Mesothelial cell of epicardium (in vitro differentiated cells): ENCODE results near the gene ATP6V0E2. TPM values are rescaled to one million over a fixed set of nuclear protein-coding genes. Genes with fewer than 3 reads are reported as not detected.

Source experiments
- DNase-seq, 2 experiments: peaks; one replicate each; pipeline ENCODE4 v3.0.0; 2021; ENCODE audit warnings: low spot score in 2 of 2; ENCODE audit not compliant: unreplicated experiment in 2 of 2
- H3K27ac Mint-ChIP-seq: 2 replicates; pipeline ENCODE4 v1.8.0; 2021; ENCODE audit warnings: mixed read lengths
- H3K27me3 Mint-ChIP-seq: 2 replicates; pipeline ENCODE4 v1.8.0; 2021; ENCODE audit warnings: low read depth, mixed read lengths
- H3K36me3 Mint-ChIP-seq: 2 replicates; pipeline ENCODE4 v1.8.0; 2021; ENCODE audit warnings: mixed read lengths
- H3K4me1 Mint-ChIP-seq: 2 replicates; pipeline ENCODE4 v1.8.0; 2021; ENCODE audit warnings: mixed read lengths
- H3K4me3 Mint-ChIP-seq: 2 replicates; pipeline ENCODE4 v1.8.0; 2021; ENCODE audit warnings: mild to moderate bottlenecking, moderate library complexity, mixed read lengths
- H3K9me3 Mint-ChIP-seq: 2 replicates; pipeline ENCODE4 v1.8.0; 2021; ENCODE audit warnings: mixed read lengths
- CTCF ChIP-seq: fragments of 200-600 bp; sonication (generic); IDR thresholded peaks from one replicate; pipeline ENCODE4 v1.5.0; 2021; ENCODE audit warnings: antibody characterized with exemption; ENCODE audit not compliant: unreplicated experiment
- total RNA-seq: library from RNA; stranded (reverse); gene quantifications from 3 replicates; pipeline ENCODE4 v1.2.1, GENCODE V29; 2021

The ATP6V0E2 gene
- total RNA-seq, 1 donor from 2014 or later: 30.0 TPM

GRCh38 chr7:149837564-149838223 is 36.1 kb upstream of the ATP6V0E2 start:
- H3K9me3 Mint-ChIP-seq: no peaks in the 10 kb centered on the region
- no peak overlapping the region for H3K27ac Mint-ChIP-seq
- TF ChIP-seq CTCF: no peak
- no peak for DNase-seq
- H3K36me3 Mint-ChIP-seq: no peaks in the 10 kb centered on the region
- H3K4me3 Mint-ChIP-seq: peak overlapping the region; percentile 76
- peaks cover 18% of the 10 kb centered on the region for H3K4me1 Mint-ChIP-seq
- H3K27me3 Mint-ChIP-seq: peaks cover 35% of the 10 kb centered on the region

- Mint-ChIP-seq H3K36me3 (no peaks in the 10 kb centered on the region), H3K27me3 (peaks cover 30% of the 10 kb centered on the region), H3K4me1 (peaks cover 18% of the 10 kb centered on the region)
These were observed 35.4 kb upstream of the ATP6V0E2 start, which contains the start of gene ZNF862 for GRCh38 chr7:149838224-149838991. ZNF862 (plus strand) TSS chr7:149838375; CDS start chr7:149838612, 237 bp downstream.

GRCh38 chr7:149838992-149839408 is 34.8 kb upstream of the ATP6V0E2 start:
- Mint-ChIP-seq H3K9me3 (no peaks in the 10 kb centered on the region), H3K36me3 (no peaks in the 10 kb centered on the region), H3K27ac (peak overlapping the region; percentile 70), H3K4me3 (peak overlapping the region; percentile 76), H3K27me3 (peaks cover 28% of the 10 kb centered on the region), H3K4me1 (peaks cover 18% of the 10 kb centered on the region)
- no peak for TF ChIP-seq CTCF
- DNase-seq: no peak

More at GRCh38 chr7:149838224-149838991, 35.4 kb upstream of the ATP6V0E2 start, which contains the start of gene ZNF862:
- no peak for TF ChIP-seq CTCF
- Mint-ChIP-seq H3K4me3 (peak within 1 kb of the TSS; percentile 76), H3K9me3 (no peaks in the 10 kb centered on the region), H3K27ac (peak within 1 kb of the TSS; percentile 70)
- peak; percentile 97 for DNase-seq

- peak overlapping the region; percentile 76 for H3K4me3 Mint-ChIP-seq
- no peaks in the 10 kb centered on the region for H3K9me3 Mint-ChIP-seq
- no peak for DNase-seq
- no peaks in the 10 kb centered on the region for H3K36me3 Mint-ChIP-seq
- TF ChIP-seq CTCF: no peak
- no peak overlapping the region for H3K27ac Mint-ChIP-seq
- peaks cover 18% of the 10 kb centered on the region for H3K27me3 Mint-ChIP-seq
- peaks cover 18% of the 10 kb centered on the region for H3K4me1 Mint-ChIP-seq
These were observed 33.8 kb upstream of the ATP6V0E2 start for GRCh38 chr7:149839933-149840332.

GRCh38 chr7:149843566-149843965 is 30.2 kb upstream of the ATP6V0E2 start:
- no peaks in the 10 kb centered on the region for H3K9me3 Mint-ChIP-seq
- no peak overlapping the region for H3K4me3 Mint-ChIP-seq
- no peak for DNase-seq
- no peak for TF ChIP-seq CTCF
- H3K27ac Mint-ChIP-seq: no peak overlapping the region
- peaks cover 6% of the 10 kb centered on the region for H3K36me3 Mint-ChIP-seq
- H3K4me1 Mint-ChIP-seq: peaks cover 15% of the 10 kb centered on the region
- peaks cover 4% of the 10 kb centered on the region for H3K27me3 Mint-ChIP-seq
